MCF 10A (cell line): ENCODE measurements around the gene SLC25A19. TPM values are rescaled to one million over a fixed set of nuclear protein-coding genes. Genes with fewer than 3 reads are reported as not detected.

Experiments
- BruUV-seq: library from RNA; stranded (reverse); fragments of 400-500 nt; replicated peaks from 2 replicates; lab custom pipeline; 2021; lab: Mats Ljungman, UMichigan
- CTCF ChIA-PET: fragments of 300-600 bp; sonication (Branson Sonifier 250); formaldehyde crosslinking; extraction: SDS; loops from one replicate; lab custom pipeline; 2021; ENCODE audit warnings: antibody characterized with exemption, inconsistent platforms; lab: Yijun Ruan, JAX
- POLR2A ChIA-PET: fragments of 300-600, 350-650 bp; sonication (Branson Sonifier 250); formaldehyde crosslinking; extraction: SDS; loops from one replicate; lab custom pipeline; 2020; ENCODE audit warnings: antibody characterized with exemption, inconsistent platforms; lab: Yijun Ruan, JAX
- DNase-seq: peaks from one replicate; pipeline ENCODE4 v3.0.0-alpha.2; 2018; ENCODE audit not compliant: unreplicated experiment
- H3K27ac Mint-ChIP-seq: one replicate; pipeline ENCODE4 v1.8.0; 2022; ENCODE audit warnings: mild to moderate bottlenecking, low read depth, mixed read lengths; ENCODE audit not compliant: unreplicated experiment
- H3K27me3 Mint-ChIP-seq: one replicate; pipeline ENCODE4 v1.8.0; 2022; ENCODE audit warnings: mixed read lengths; ENCODE audit not compliant: insufficient read depth, unreplicated experiment
- H3K36me3 Mint-ChIP-seq: one replicate; pipeline ENCODE4 v1.8.0; 2022; ENCODE audit warnings: mild to moderate bottlenecking, moderate library complexity, mixed read lengths; ENCODE audit not compliant: insufficient read depth, unreplicated experiment
- H3K4me1 Mint-ChIP-seq: one replicate; pipeline ENCODE4 v1.8.0; 2022; ENCODE audit warnings: mixed read lengths; ENCODE audit not compliant: insufficient read depth, unreplicated experiment
- H3K4me3 Mint-ChIP-seq: one replicate; pipeline ENCODE4 v1.8.0; 2022; ENCODE audit warnings: mild to moderate bottlenecking, moderate library complexity, mixed read lengths; ENCODE audit not compliant: unreplicated experiment
- H3K9me3 Mint-ChIP-seq: one replicate; pipeline ENCODE4 v1.8.0; 2022; ENCODE audit warnings: mixed read lengths; ENCODE audit not compliant: unreplicated experiment
- CTCF ChIP-seq: fragments of 200-600 bp; IDR thresholded peaks from one replicate; pipeline ENCODE4 v1.8.0; 2022; ENCODE audit warnings: antibody characterized with exemption, mild to moderate bottlenecking; ENCODE audit not compliant: unreplicated experiment
- intact Hi-C: fragments of 100-400 bp; cut with micrococcal nuclease; formaldehyde crosslinking; loops from 2 replicates; pipeline ENCODE4 v1.14.1; 2022
- total RNA-seq: library from RNA; stranded (reverse); gene quantifications from 2 replicates; pipeline ENCODE4 v1.2.3, GENCODE V29; 2022

Gene SLC25A19
- total RNA-seq, 1 experiment from 2014 or later, result 22.6 TPM

- peaks cover 24% of the 10 kb centered on the region for H3K4me1 Mint-ChIP-seq
- H3K27me3 Mint-ChIP-seq, result no peaks in the 10 kb centered on the region
- no peak for DNase-seq
- peaks cover 49% of the 10 kb centered on the region for H3K36me3 Mint-ChIP-seq
- CTCF ChIA-PET, result interaction anchor here (0.5 kb wide), 1 partner anchor 306 kb away, joined by 3 read pairs; no protein-coding TSS in a partner anchor
- H3K4me3 Mint-ChIP-seq, result no peak overlapping the region
- no peaks in the 10 kb centered on the region for H3K9me3 Mint-ChIP-seq
- BruUV-seq, result no TSS peak
- TF ChIP-seq CTCF, result no peak
- POLR2A ChIA-PET, result interaction anchor here (1.1 to 1.3 kb wide), 2 partner anchors 11 to 143 kb away, joined by 3 to 4 read pairs; no protein-coding TSS in a partner anchor
- intact Hi-C loops, result no loop called here
- H3K27ac Mint-ChIP-seq, result no peak overlapping the region
These were observed 22.2 kb downstream of the SLC25A19 start for GRCh38 chr17:75267153-75267410.

- H3K9me3 Mint-ChIP-seq, result no peaks in the 10 kb centered on the region
- H3K4me3 Mint-ChIP-seq, result no peak overlapping the region
- no TSS peak for BruUV-seq
- TF ChIP-seq CTCF, result no peak
- H3K27me3 Mint-ChIP-seq, result no peaks in the 10 kb centered on the region
- intact Hi-C loops, result no loop called here
- no peak for DNase-seq
- POLR2A ChIA-PET, result interaction anchor here (0.7 to 1.4 kb wide), 3 partner anchors 11 to 142 kb away, joined by 3 to 5 read pairs (median 3); partner anchors contain the start of gene SLC25A19
- peaks cover 19% of the 10 kb centered on the region for H3K4me1 Mint-ChIP-seq
- H3K36me3 Mint-ChIP-seq, result peaks cover 51% of the 10 kb centered on the region
- CTCF ChIA-PET, result interaction anchor here (0.5 kb wide), 1 partner anchor 306 kb away, joined by 3 read pairs; no protein-coding TSS in a partner anchor
- H3K27ac Mint-ChIP-seq, result no peak overlapping the region
These were observed 22.7 kb downstream of the SLC25A19 start for GRCh38 chr17:75266316-75267152.

- Mint-ChIP-seq H3K4me3 (no peak overlapping the region), H3K27me3 (no peaks in the 10 kb centered on the region), H3K9me3 (no peaks in the 10 kb centered on the region), H3K27ac (no peak overlapping the region), H3K36me3 (peaks cover 59% of the 10 kb centered on the region), H3K4me1 (peaks cover 19% of the 10 kb centered on the region)
- CTCF ChIA-PET, result interaction anchor here (0.9 kb wide), 1 partner anchor 24 kb away, joined by 3 read pairs; no protein-coding TSS in a partner anchor
- no peak for DNase-seq
- TF ChIP-seq CTCF, result no peak
- BruUV-seq, result no TSS peak
- intact Hi-C loops, result no loop called here
- POLR2A ChIA-PET, result interaction anchor here (1.4 kb wide), 1 partner anchor 24 kb away, joined by 5 read pairs; the partner anchor contains the start of gene SLC25A19
These were observed 23.5 kb downstream of the SLC25A19 start for GRCh38 chr17:75265614-75266315.

GRCh38 chr17:75263055-75263454 lies 26.2 kb downstream of the SLC25A19 start:
- Mint-ChIP-seq H3K27ac (no peak overlapping the region), H3K4me3 (peak overlapping the region; percentile 100), H3K4me1 (peaks cover 30% of the 10 kb centered on the region), H3K36me3 (peaks cover 60% of the 10 kb centered on the region), H3K27me3 (no peaks in the 10 kb centered on the region), H3K9me3 (no peaks in the 10 kb centered on the region)
- ChIA-PET POLR2A (interaction anchor here (0.6 to 6.0 kb wide), 16 partner anchors 9 to 422 kb away, joined by 3 to 142 read pairs (median 6); partner anchors contain the start of genes GRB2, MIF4GD, NUP85 and SLC25A19), CTCF (interaction anchor here (0.5 to 3.7 kb wide), 5 partner anchors 8 to 149 kb away, joined by 3 to 38 read pairs (median 3); partner anchors contain the start of gene MIF4GD)
- no peak for DNase-seq
- BruUV-seq, result no TSS peak
- intact Hi-C loops, result no loop called here
- TF ChIP-seq CTCF, result no peak
